ENCODE data around the gene SAFB. TPM values are rescaled to one million over a fixed set of nuclear protein-coding genes. Genes with fewer than 3 reads are reported as not detected.

SAFB gene
- total and polyA plus RNA-seq, 2 of the 13 experiments (the other 11 are each of a cell fraction or from before 2014, with no cell fraction given): 21.0 to 28.4 TPM

- TF ChIP-seq ZNF331 (CRISPR knock-in tag; IDR thresholded peaks at IDR 0.05): peak; percentile 77; the same call in 1 of the 2 replicates
- peak; percentile 98 for TF ChIP-seq CTCF (CRISPR knock-in tag; IDR thresholded peaks at IDR 0.05)
- no peak for TF ChIP-seq CHD2 (IDR thresholded peaks at IDR 0.05; ENCODE audit: low read depth, low read length)
- no peak for TF ChIP-seq SRF (IDR thresholded peaks at IDR 0.05; ENCODE audit: low read depth, low read length)
- TF ChIP-seq PBX2 (CRISPR knock-in tag; IDR thresholded peaks at IDR 0.05): no peak
- no peak for TF ChIP-seq ZC3H4 (CRISPR knock-in tag; IDR thresholded peaks at IDR 0.05; ENCODE audit: borderline replicate concordance)
- TF ChIP-seq U2AF2 (IDR thresholded peaks at IDR 0.05; ENCODE audit: low read depth, low read length): no peak
- peak; percentile 95 for TF ChIP-seq ZNF724P (CRISPR knock-in tag; IDR thresholded peaks at IDR 0.05; ENCODE audit: borderline replicate concordance)
- TF ChIP-seq HMGXB3 (CRISPR knock-in tag; IDR thresholded peaks at IDR 0.05; ENCODE audit: borderline replicate concordance): no peak; the same call in 1 of the 2 replicates
- TF ChIP-seq ISL2 (CRISPR knock-in tag; IDR thresholded peaks at IDR 0.05): peak; percentile 69; the same call in 1 of the 2 replicates
- TF ChIP-seq ZNF550 (CRISPR knock-in tag; IDR thresholded peaks at IDR 0.05; ENCODE audit: borderline replicate concordance): peak; percentile 67; the same call in 1 of the 2 replicates
- peak; percentile 88; the same call in 1 of the 2 replicates for TF ChIP-seq TBX2 (CRISPR knock-in tag; IDR thresholded peaks at IDR 0.05; ENCODE audit: borderline replicate concordance)
- no peak for TF ChIP-seq TBX3 (IDR thresholded peaks at IDR 0.05; ENCODE audit: borderline replicate concordance)
- no peak for TF ChIP-seq ZNF7 (CRISPR knock-in tag; IDR thresholded peaks at IDR 0.05)
- no peak for TF ChIP-seq ZNF382 (CRISPR knock-in tag; IDR thresholded peaks at IDR 0.05; ENCODE audit: borderline replicate concordance)
- peak; percentile 79; the same call in 1 of the 2 replicates for TF ChIP-seq TP53 (CRISPR knock-in tag; conservative IDR thresholded peaks at IDR 0.05)
- TF ChIP-seq SMARCC2 (IDR thresholded peaks at IDR 0.05): no peak
- peak; percentile 94 for TF ChIP-seq CC2D1A (CRISPR knock-in tag; IDR thresholded peaks at IDR 0.05)
- TF ChIP-seq ZNF75D (CRISPR knock-in tag; IDR thresholded peaks at IDR 0.05; ENCODE audit: borderline replicate concordance): no peak
- peak; percentile 74; the same call in 1 of the 2 replicates for TF ChIP-seq NCOA1 (CRISPR knock-in tag; IDR thresholded peaks at IDR 0.05)
- no peak for TF ChIP-seq SP140L (CRISPR knock-in tag; IDR thresholded peaks at IDR 0.05; ENCODE audit: borderline replicate concordance)
- TF ChIP-seq PHF21A (CRISPR knock-in tag; IDR thresholded peaks at IDR 0.05): no peak; the same call in 1 of the 2 replicates
- peak; percentile 71; the same call in 1 of the 2 replicates for TF ChIP-seq SIN3A (IDR thresholded peaks at IDR 0.05; ENCODE audit: borderline replicate concordance, low read depth, low read length)
These were observed 67.5 kb downstream of the SAFB start, which contains the start of gene RPL36 (continued) for GRCh38 chr19:5690125-5690954.
